GM12878 (cell line): ENCODE results near the gene CEND1. TPM values are rescaled to one million over a fixed set of nuclear protein-coding genes. Genes with fewer than 3 reads are reported as not detected.
A peak's percentile ranks its signal among the peaks of the same experiment; 100 is the strongest.

Experiments used
- ATAC-seq: fragments of 200-7000 bp; cut with Tn5 transposase; 3 replicates; pipeline ENCODE4 v1.9.1; 2020; ENCODE audit warnings: mild to moderate bottlenecking, moderate library complexity
- BruUV-seq: library from RNA; stranded (reverse); fragments of 400-500 nt; replicated peaks from 2 replicates; lab custom pipeline; 2021; lab: Mats Ljungman, UMichigan
- CTCF ChIA-PET: fragments of 300-600 bp; sonication (Branson Sonifier 250); formaldehyde crosslinking; extraction: SDS; loops from one replicate; lab custom pipeline; 2021; ENCODE audit warnings: inconsistent platforms; lab: Yijun Ruan, JAX
- POLR2A ChIA-PET: fragments of 350-600 bp; formaldehyde crosslinking; extraction: SDS; loops from one replicate; lab custom pipeline; 2021; ENCODE audit warnings: inconsistent platforms; lab: Charles Lee
- RAD21 ChIA-PET: fragments of 300-600 bp; sonication (Branson Sonifier 250); formaldehyde crosslinking; loops from one replicate; lab custom pipeline; 2023; ENCODE audit warnings: antibody characterized with exemption; ENCODE audit not compliant: unreplicated experiment; lab: Charles Lee
- SMC1A ChIA-PET: fragments of 300-600 bp; sonication (Branson Sonifier 250); formaldehyde crosslinking; loops from one replicate; lab custom pipeline; 2023; ENCODE audit not compliant: unreplicated experiment, uncharacterized antibody; lab: Charles Lee
- DNase-seq: peaks from one replicate; pipeline ENCODE4 v3.0.0-alpha.2; 2011; ENCODE audit warnings: low read depth, low spot score
- FAIRE-seq: peaks from 3 replicates; lab custom pipeline; 2011; peaks lifted over from hg19 to GRCh38; lab: Jason Lieb, UNC
- H2AFZ ChIP-seq: 2 replicates; pipeline ENCODE4 v1.6.0; 2011; ENCODE audit warnings: low read depth, low read length, control low read depth; ENCODE audit not compliant: control insufficient read depth
- H3K27ac ChIP-seq: 2 replicates; pipeline ENCODE4 v1.5.1; 2011; ENCODE audit warnings: control low read depth; ENCODE audit not compliant: control insufficient read depth, insufficient read depth
- H3K27me3 ChIP-seq, 2 experiments: replicated peaks in 1 of 2; 2 replicates each; pipeline versions ENCODE4 v1.6.0 to v1.6.1; 2011; ENCODE audit warnings: low read length in 1 of 2; ENCODE audit not compliant: control insufficient read depth in 2 of 2, insufficient read depth in 2 of 2
- H3K36me3 ChIP-seq, 2 experiments: 2 replicates each; pipeline ENCODE4 v1.5.1; 2011; ENCODE audit warnings: low read length in 1 of 2; ENCODE audit not compliant: control insufficient read depth in 2 of 2, insufficient read depth in 2 of 2
- H3K4me1 ChIP-seq: 2 replicates; pipeline ENCODE4 v1.6.1; 2011; ENCODE audit warnings: mild to moderate bottlenecking, low read length, moderate library complexity, mixed read lengths; ENCODE audit not compliant: control insufficient read depth, insufficient read depth
- H3K4me2 ChIP-seq: 2 replicates; pipeline ENCODE4 v1.6.0; 2011; ENCODE audit warnings: control low read depth; ENCODE audit not compliant: control insufficient read depth, insufficient read depth
- H3K4me3 ChIP-seq: fragments of 200-600 bp; sonication (generic); 2 replicates; pipeline ENCODE4 v1.5.1; 2016
- H3K79me2 ChIP-seq: 2 replicates; pipeline ENCODE4 v1.6.0; 2011; ENCODE audit warnings: low read length; ENCODE audit not compliant: control insufficient read depth, insufficient read depth
- H3K9ac ChIP-seq: 2 replicates; pipeline ENCODE4 v1.8.0; 2011; ENCODE audit warnings: low read length, control low read depth, mixed read lengths; ENCODE audit not compliant: control insufficient read depth, insufficient read depth
- H3K9me3 ChIP-seq: replicated peaks from 3 replicates; pipeline ENCODE4 v1.5.1; 2011; ENCODE audit warnings: mild to moderate bottlenecking, low read length; ENCODE audit not compliant: control insufficient read depth, insufficient read depth
- H4K20me1 ChIP-seq: 2 replicates; pipeline ENCODE4 v1.6.0; 2011; ENCODE audit not compliant: control insufficient read depth, insufficient read depth
- CHD4 ChIP-seq: fragments of 200-600 bp; sonication (generic); IDR thresholded peaks from 2 replicates; pipeline ENCODE4 v1.6.1; 2016; ENCODE audit warnings: mild to moderate bottlenecking
- EZH2 ChIP-seq: IDR thresholded peaks from 2 replicates; pipeline ENCODE4 v1.6.1; 2012; ENCODE audit warnings: low read depth, mild to moderate bottlenecking, control low read depth, inconsistent platforms, low read length, borderline replicate concordance; ENCODE audit not compliant: control insufficient read depth
- GABPA ChIP-seq: IDR thresholded peaks from 2 replicates; pipeline ENCODE4 v1.6.1; 2014; ENCODE audit warnings: antibody characterized with exemption, low read depth, mild to moderate bottlenecking, inconsistent platforms
- MTA2 ChIP-seq: fragments of 450-650 bp; IDR thresholded peaks from 2 replicates; pipeline ENCODE4 v1.6.1; 2016; ENCODE audit warnings: low read depth, mild to moderate bottlenecking, moderate library complexity
- NFXL1 ChIP-seq: fragments of 450-650 bp; IDR thresholded peaks from 2 replicates; pipeline ENCODE4 v1.6.1; 2017; ENCODE audit warnings: antibody characterized with exemption, mild to moderate bottlenecking, borderline replicate concordance
- PAX5 ChIP-seq: IDR thresholded peaks from 2 replicates; pipeline ENCODE4 v1.6.1; 2011; ENCODE audit warnings: low read depth, low read length, borderline replicate concordance
- PML ChIP-seq: IDR thresholded peaks from 2 replicates; pipeline ENCODE4 v1.6.1; 2012; ENCODE audit warnings: low read length, inconsistent platforms
- RBBP5 ChIP-seq: fragments of 200-600 bp; sonication (generic); conservative IDR thresholded peaks from 2 replicates; pipeline ENCODE4 v1.6.1; 2016
- RELA ChIP-seq: fragments of 450-650 bp; IDR thresholded peaks from 2 replicates; pipeline ENCODE4 v1.8.0; 2014; ENCODE audit warnings: borderline replicate concordance; ENCODE audit not compliant: partially characterized antibody
- TCF7 ChIP-seq: IDR thresholded peaks from 2 replicates; pipeline ENCODE4 v1.6.1; 2014; ENCODE audit warnings: antibody characterized with exemption, borderline replicate concordance
- WGBS: methylation state at CpG from one replicate; pipeline ENCODE4 v1.1.6; 2016; ENCODE audit warnings: low lambda C conversion rate; ENCODE audit not compliant: insufficient replicate concordance, insufficient coverage; ENCODE audit errors: missing lambda C conversion rate; 5-methylcytosine and 5-hydroxymethylcytosine counted together
- in situ Hi-C: fragments of 300-500 bp; cut with MboI; formaldehyde crosslinking; loops from 9 replicates; pipeline ENCODE4 v1.14.3; 2018; ENCODE audit warnings: mixed read lengths
- intact Hi-C: fragments of 100-400 bp; cut with micrococcal nuclease; formaldehyde crosslinking; loops from one replicate; pipeline ENCODE4 v1.14.2; 2022; ENCODE audit not compliant: unreplicated experiment
- polyA plus RNA-seq, 11 experiments: library from polyadenylated mRNA; depleted of rRNA in 4 of 11; unstranded in 6 of 11; stranded (reverse) in 5 of 11; fragments of >200 nt; fragmentation: Nextera tagmentation in 4 of 11; fragmentation: Illumina TruSeq in 1 of 11; extraction: Ambion mirVana in 4 of 11; extraction: Trizol in 1 of 11; gene quantifications; 1 replicate in 1 of 11; 2 replicates in 10 of 11; pipeline versions ENCODE4 v1.2.1 to v1.2.3, GENCODE V29; 2011 to 2016; ENCODE audit warnings: inconsistent platforms in 2 of 11, missing spikeins in 2 of 11, low read depth in 1 of 11
- total RNA-seq, 4 experiments: library from RNA; depleted of rRNA in 3 of 4; stranded (reverse); fragments of >200 nt in 3 of 4; fragmentation: Illumina TruSeq in 1 of 4; extraction: Trizol in 1 of 4; gene quantifications; 2 replicates each; pipeline versions ENCODE4 v1.2.1 to v1.2.3, GENCODE V29; 2013 to 2021
- TF ChIP-seq, protein P1 (sequence below): IDR thresholded peaks from 2 replicates; pipeline ENCODE4 v1.6.1; 2012; ENCODE audit warnings: low read depth, low read length, improper control_type of control experiment

The CEND1 gene
- total and polyA plus RNA-seq, 10 of the 15 experiments (the other 5 are each of a cell fraction or from before 2014, with no cell fraction given) = 0.31 to 13.6 (median 7.2) TPM; not detected in 1

DNA sequence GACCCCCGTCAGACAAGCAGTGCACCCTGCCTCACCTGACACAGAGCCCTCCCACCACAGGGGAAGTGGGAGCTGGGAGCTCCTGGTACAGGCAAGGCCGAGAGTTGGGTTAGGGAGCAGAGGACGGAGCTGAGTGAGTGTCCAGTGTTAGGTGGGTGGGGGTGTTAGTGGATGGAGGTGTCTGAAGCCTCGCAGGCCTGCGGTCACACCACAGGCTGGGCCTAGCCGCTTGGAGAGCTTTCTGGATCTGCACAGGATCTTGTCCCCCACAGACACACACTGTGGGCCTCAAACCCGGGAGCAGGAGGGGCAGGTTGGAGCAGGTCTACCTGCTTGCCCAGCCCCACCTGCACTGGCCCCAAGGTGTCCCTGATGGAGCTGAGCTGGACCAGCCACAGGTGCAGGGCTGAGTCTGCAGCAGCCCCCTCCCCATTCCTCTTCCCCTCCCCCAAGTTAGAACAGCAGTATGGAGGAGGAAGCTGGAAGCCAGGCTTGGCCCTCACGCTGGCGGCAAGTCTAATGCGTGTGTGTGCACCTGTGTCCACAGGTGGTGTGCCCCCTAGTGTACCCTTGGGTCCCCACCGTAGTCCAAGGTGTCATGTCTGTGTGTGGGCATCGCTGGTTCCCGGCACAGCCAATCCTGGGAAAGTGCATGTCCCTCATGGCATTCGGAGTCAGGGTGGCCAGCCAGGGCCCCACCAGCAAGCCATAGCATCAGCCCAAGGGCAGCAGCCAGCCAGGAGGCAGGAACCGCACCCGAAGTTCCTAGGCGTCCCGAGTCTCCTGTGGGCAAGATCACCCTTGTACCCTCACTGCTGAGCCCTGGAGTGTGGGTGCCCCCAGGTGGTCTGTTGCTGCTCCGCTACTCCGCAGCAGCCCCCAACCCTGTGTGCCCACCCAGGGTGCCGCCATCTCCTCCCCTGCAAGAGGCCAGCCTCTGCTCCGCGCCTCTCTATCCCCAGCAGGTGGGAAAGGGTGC, 10.6 kb downstream of the CEND1 start:
- ChIA-PET RAD21 (no interaction called here), SMC1A (no interaction called here), POLR2A (interaction anchor here (0.7 kb wide), 1 partner anchor 46 kb away, joined by 3 read pairs; no protein-coding TSS in a partner anchor), CTCF (no interaction called here)
- H3K36me3 ChIP-seq = no peaks in the 10 kb centered on the region; a peak in 1 of 4 replicates
- DNase-seq (no peak), FAIRE-seq (no peak), ATAC-seq (no peak)
- no peak overlapping the region for H3K4me2 ChIP-seq
- intact Hi-C loops (no loop called here), in situ Hi-C loops (no loop called here)
- H3K4me3 ChIP-seq = no peak overlapping the region
- WGBS = 92% methylated on average over 23 of the region's 23 CpGs
- no peak overlapping the region for H2AFZ ChIP-seq
- no peaks in the 10 kb centered on the region for H3K27me3 ChIP-seq
- BruUV-seq = TSS peak; percentile 45
- H3K9ac ChIP-seq = no peak overlapping the region
- no peaks in the 10 kb centered on the region for H4K20me1 ChIP-seq
- H3K27ac ChIP-seq = no peak overlapping the region
- TF ChIP-seq RBBP5 = no peak
- no peak for TF ChIP-seq MTA2
- TF ChIP-seq GABPA = no peak
- TF ChIP-seq, protein P1, sequence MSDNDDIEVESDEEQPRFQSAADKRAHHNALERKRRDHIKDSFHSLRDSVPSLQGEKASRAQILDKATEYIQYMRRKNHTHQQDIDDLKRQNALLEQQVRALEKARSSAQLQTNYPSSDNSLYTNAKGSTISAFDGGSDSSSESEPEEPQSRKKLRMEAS = no peak
- no peak for TF ChIP-seq EZH2
- TF ChIP-seq RELA = no peak
- no peak for TF ChIP-seq PAX5
- no peak for TF ChIP-seq PML
- no peak for TF ChIP-seq NFXL1
- TF ChIP-seq TCF7 = no peak
- no peak for TF ChIP-seq CHD4
- no peaks in the 10 kb centered on the region for H3K9me3 ChIP-seq
- H3K4me1 ChIP-seq = peaks cover 13% of the 10 kb centered on the region
- peaks cover 36% of the 10 kb centered on the region for H3K79me2 ChIP-seq
